IMR-90 (cell line): ENCODE data around the gene NARS2.

ENCODE experiments used
- BHLHE40 ChIP-seq: fragments of 150-350 bp; IDR thresholded peaks from 2 replicates; pipeline ENCODE4 v1.6.1; 2016; ENCODE audit warnings: mild to moderate bottlenecking, low read depth, low read length
- CEBPB ChIP-seq: IDR thresholded peaks from 2 replicates; pipeline ENCODE4 v1.6.1; 2012; ENCODE audit warnings: low read depth, low read length, improper control_type of control experiment
- CTCF ChIP-seq: conservative IDR thresholded peaks from 2 replicates; pipeline ENCODE4 v1.5.1; 2012; ENCODE audit warnings: mild to moderate bottlenecking, low read depth, low read length, improper control_type of control experiment
- FOS ChIP-seq: fragments of 150-350 bp; IDR thresholded peaks from 2 replicates; pipeline ENCODE4 v1.6.1; 2016; ENCODE audit warnings: low read depth, low read length
- MXI1 ChIP-seq: IDR thresholded peaks from 2 replicates; pipeline ENCODE4 v1.6.1; 2012; ENCODE audit warnings: low read depth, mild to moderate bottlenecking, low read length, moderate library complexity, borderline replicate concordance
- NFE2L2 ChIP-seq: fragments of 150-350 bp; IDR thresholded peaks from 2 replicates; pipeline ENCODE4 v1.6.1; 2016; ENCODE audit warnings: low read depth, mild to moderate bottlenecking, low read length
- POLR2A ChIP-seq: IDR thresholded peaks from 2 replicates; pipeline ENCODE4 v1.6.1; 2012; ENCODE audit warnings: mild to moderate bottlenecking, low read depth, low read length
- RAD21 ChIP-seq: IDR thresholded peaks from 2 replicates; pipeline ENCODE4 v1.6.1; 2012; ENCODE audit warnings: low read length, improper control_type of control experiment
- SMC3 ChIP-seq: fragments of 150-350 bp; IDR thresholded peaks from 2 replicates; pipeline ENCODE4 v1.6.1; 2016; ENCODE audit warnings: low read depth, mild to moderate bottlenecking, antibody characterized with exemption, low read length, moderate library complexity

GRCh38 chr11:78457448-78457847, 117.2 kb downstream of the NARS2 start:
- TF ChIP-seq CTCF (no peak), BHLHE40 (no peak), FOS (no peak), SMC3 (no peak), CEBPB (no peak), POLR2A (no peak), RAD21 (no peak), MXI1 (no peak), NFE2L2 (no peak)
